MCF 10A (cell line): Measurements from ENCODE around the gene HOXC12. TPM values are rescaled to one million over a fixed set of nuclear protein-coding genes. Genes with fewer than 3 reads are reported as not detected.

Experiments used
- BruUV-seq: library from RNA; stranded (reverse); fragments of 400-500 nt; replicated peaks from 2 replicates; lab custom pipeline; 2021; lab: Mats Ljungman, UMichigan
- CTCF ChIA-PET: fragments of 300-600 bp; sonication (Branson Sonifier 250); formaldehyde crosslinking; extraction: SDS; loops from one replicate; lab custom pipeline; 2021; ENCODE audit warnings: antibody characterized with exemption, inconsistent platforms; lab: Yijun Ruan, JAX
- POLR2A ChIA-PET: fragments of 300-600, 350-650 bp; sonication (Branson Sonifier 250); formaldehyde crosslinking; extraction: SDS; loops from one replicate; lab custom pipeline; 2020; ENCODE audit warnings: antibody characterized with exemption, inconsistent platforms; lab: Yijun Ruan, JAX
- DNase-seq: peaks from one replicate; pipeline ENCODE4 v3.0.0-alpha.2; 2018; ENCODE audit not compliant: unreplicated experiment
- H3K27ac Mint-ChIP-seq: one replicate; pipeline ENCODE4 v1.8.0; 2022; ENCODE audit warnings: mild to moderate bottlenecking, low read depth, mixed read lengths; ENCODE audit not compliant: unreplicated experiment
- H3K27me3 Mint-ChIP-seq: one replicate; pipeline ENCODE4 v1.8.0; 2022; ENCODE audit warnings: mixed read lengths; ENCODE audit not compliant: insufficient read depth, unreplicated experiment
- H3K36me3 Mint-ChIP-seq: one replicate; pipeline ENCODE4 v1.8.0; 2022; ENCODE audit warnings: mild to moderate bottlenecking, moderate library complexity, mixed read lengths; ENCODE audit not compliant: insufficient read depth, unreplicated experiment
- H3K4me1 Mint-ChIP-seq: one replicate; pipeline ENCODE4 v1.8.0; 2022; ENCODE audit warnings: mixed read lengths; ENCODE audit not compliant: insufficient read depth, unreplicated experiment
- H3K4me3 Mint-ChIP-seq: one replicate; pipeline ENCODE4 v1.8.0; 2022; ENCODE audit warnings: mild to moderate bottlenecking, moderate library complexity, mixed read lengths; ENCODE audit not compliant: unreplicated experiment
- H3K9me3 Mint-ChIP-seq: one replicate; pipeline ENCODE4 v1.8.0; 2022; ENCODE audit warnings: mixed read lengths; ENCODE audit not compliant: unreplicated experiment
- CTCF ChIP-seq: fragments of 200-600 bp; IDR thresholded peaks from one replicate; pipeline ENCODE4 v1.8.0; 2022; ENCODE audit warnings: antibody characterized with exemption, mild to moderate bottlenecking; ENCODE audit not compliant: unreplicated experiment
- intact Hi-C: fragments of 100-400 bp; cut with micrococcal nuclease; formaldehyde crosslinking; loops from 2 replicates; pipeline ENCODE4 v1.14.1; 2022
- total RNA-seq: library from RNA; stranded (reverse); gene quantifications from 2 replicates; pipeline ENCODE4 v1.2.3, GENCODE V29; 2022

The HOXC12 gene
- total RNA-seq, 1 experiment from 2014 or later, result not detected

GRCh38 chr12:53981634-53982565 is 27.2 kb downstream of the HOXC12 start:
- Mint-ChIP-seq H3K27me3 (no peaks in the 10 kb centered on the region), H3K27ac (peak overlapping the region; percentile 41), H3K36me3 (no peaks in the 10 kb centered on the region), H3K9me3 (no peaks in the 10 kb centered on the region), H3K4me1 (no peaks in the 10 kb centered on the region), H3K4me3 (no peak overlapping the region)
- CTCF ChIA-PET, result interaction anchor here (0.6 kb wide), 1 partner anchor 229 kb away, joined by 3 read pairs; no protein-coding TSS in a partner anchor
- TF ChIP-seq CTCF, result no peak
- BruUV-seq, result no TSS peak
- DNase-seq, result no peak
- intact Hi-C loops, result loop anchor here (10.0 kb wide), 1 partner anchor 187 kb away; no protein-coding TSS in a partner anchor
- POLR2A ChIA-PET, result no interaction called here

GRCh38 chr12:53982648-53983567 is 28.2 kb downstream of the HOXC12 start:
- ChIA-PET POLR2A (no interaction called here), CTCF (interaction anchor here (0.6 kb wide), 1 partner anchor 230 kb away, joined by 3 read pairs; no protein-coding TSS in a partner anchor)
- DNase-seq, result no peak
- BruUV-seq, result no TSS peak
- Mint-ChIP-seq H3K36me3 (no peaks in the 10 kb centered on the region), H3K27me3 (no peaks in the 10 kb centered on the region), H3K27ac (no peak overlapping the region), H3K4me3 (no peak overlapping the region), H3K9me3 (no peaks in the 10 kb centered on the region), H3K4me1 (no peaks in the 10 kb centered on the region)
- TF ChIP-seq CTCF, result no peak
- intact Hi-C loops, result loop anchor here (10.0 kb wide), 1 partner anchor 188 kb away; no protein-coding TSS in a partner anchor

- no peak for TF ChIP-seq CTCF
- no peak for DNase-seq
- no TSS peak for BruUV-seq
Measured at GRCh38 chr12:53983568-53983949, 28.9 kb downstream of the HOXC12 start.

More at GRCh38 chr12:53983568-53983949, 28.9 kb downstream of the HOXC12 start:
- ChIA-PET POLR2A (interaction anchor here (0.5 kb wide), 1 partner anchor 401 kb away, joined by 3 read pairs; the partner anchor contains the start of gene ZNF385A), CTCF (no interaction called here)
- H3K9me3 Mint-ChIP-seq, result no peaks in the 10 kb centered on the region
- H3K27ac Mint-ChIP-seq, result no peak overlapping the region
- H3K4me3 Mint-ChIP-seq, result no peak overlapping the region
- intact Hi-C loops, result loop anchor here (10.0 kb wide), 1 partner anchor 189 kb away; no protein-coding TSS in a partner anchor
- peaks cover 5% of the 10 kb centered on the region for H3K4me1 Mint-ChIP-seq
- H3K27me3 Mint-ChIP-seq, result no peaks in the 10 kb centered on the region
- H3K36me3 Mint-ChIP-seq, result no peaks in the 10 kb centered on the region
